Activated naive CD8-positive, alpha-beta T cell treated with anti-CD3 and anti-CD28 coated beads, Interleukin-2, amount 10 ng/mL, durations not matched to agents 7 days and 5 days (primary cell): ENCODE results near the gene GLTP. TPM values are rescaled to one million over a fixed set of nuclear protein-coding genes. Genes with fewer than 3 reads are reported as not detected.
A peak's percentile ranks its signal among the peaks of the same experiment; 100 is the strongest.
"Not testable (repeated sequence)": the region's sequence is repeated elsewhere in the genome, so short reads cannot be mapped to it uniquely, and the experiment has no call there.

Source experiments
- ATAC-seq: fragments of 150-1000 bp; cut with Tn5 transposase; one replicate; pipeline ENCODE4 v1.10.0; 2021; ENCODE audit warnings: low read depth, moderate library complexity
- POLR2A ChIA-PET: fragments of 350-600 bp; sonication (Branson Sonifier 250); formaldehyde crosslinking; loops from one replicate; lab custom pipeline; 2021; ENCODE audit warnings: antibody characterized with exemption; lab: Charles Lee
- DNase-seq: peaks from one replicate; pipeline ENCODE4 v3.0.0; 2021
- H3K27ac Mint-ChIP-seq: one replicate; pipeline ENCODE4 v1.8.0; 2022; ENCODE audit warnings: mild to moderate bottlenecking, mixed read lengths
- H3K27me3 Mint-ChIP-seq: one replicate; pipeline ENCODE4 v1.8.0; 2022; ENCODE audit warnings: mild to moderate bottlenecking, moderate library complexity, mixed read lengths
- H3K36me3 Mint-ChIP-seq: one replicate; pipeline ENCODE4 v1.8.0; 2021; ENCODE audit warnings: mild to moderate bottlenecking, mixed read lengths
- H3K4me1 Mint-ChIP-seq: one replicate; pipeline ENCODE4 v1.8.0; 2021; ENCODE audit warnings: mixed read lengths
- H3K4me3 Mint-ChIP-seq: one replicate; pipeline ENCODE4 v1.8.0; 2022; ENCODE audit warnings: mild to moderate bottlenecking, moderate library complexity, mixed read lengths
- H3K9me3 Mint-ChIP-seq: one replicate; pipeline ENCODE4 v1.8.0; 2021; ENCODE audit warnings: mixed read lengths
- total RNA-seq, 2 experiments: library from RNA; stranded (reverse); gene quantifications; one replicate each; pipeline ENCODE4 v1.2.3, GENCODE V29; 2021

Gene GLTP, protein sequence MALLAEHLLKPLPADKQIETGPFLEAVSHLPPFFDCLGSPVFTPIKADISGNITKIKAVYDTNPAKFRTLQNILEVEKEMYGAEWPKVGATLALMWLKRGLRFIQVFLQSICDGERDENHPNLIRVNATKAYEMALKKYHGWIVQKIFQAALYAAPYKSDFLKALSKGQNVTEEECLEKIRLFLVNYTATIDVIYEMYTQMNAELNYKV
- total RNA-seq = 10 to 100 TPM; 18.3 to 20.2 TPM

DNA sequence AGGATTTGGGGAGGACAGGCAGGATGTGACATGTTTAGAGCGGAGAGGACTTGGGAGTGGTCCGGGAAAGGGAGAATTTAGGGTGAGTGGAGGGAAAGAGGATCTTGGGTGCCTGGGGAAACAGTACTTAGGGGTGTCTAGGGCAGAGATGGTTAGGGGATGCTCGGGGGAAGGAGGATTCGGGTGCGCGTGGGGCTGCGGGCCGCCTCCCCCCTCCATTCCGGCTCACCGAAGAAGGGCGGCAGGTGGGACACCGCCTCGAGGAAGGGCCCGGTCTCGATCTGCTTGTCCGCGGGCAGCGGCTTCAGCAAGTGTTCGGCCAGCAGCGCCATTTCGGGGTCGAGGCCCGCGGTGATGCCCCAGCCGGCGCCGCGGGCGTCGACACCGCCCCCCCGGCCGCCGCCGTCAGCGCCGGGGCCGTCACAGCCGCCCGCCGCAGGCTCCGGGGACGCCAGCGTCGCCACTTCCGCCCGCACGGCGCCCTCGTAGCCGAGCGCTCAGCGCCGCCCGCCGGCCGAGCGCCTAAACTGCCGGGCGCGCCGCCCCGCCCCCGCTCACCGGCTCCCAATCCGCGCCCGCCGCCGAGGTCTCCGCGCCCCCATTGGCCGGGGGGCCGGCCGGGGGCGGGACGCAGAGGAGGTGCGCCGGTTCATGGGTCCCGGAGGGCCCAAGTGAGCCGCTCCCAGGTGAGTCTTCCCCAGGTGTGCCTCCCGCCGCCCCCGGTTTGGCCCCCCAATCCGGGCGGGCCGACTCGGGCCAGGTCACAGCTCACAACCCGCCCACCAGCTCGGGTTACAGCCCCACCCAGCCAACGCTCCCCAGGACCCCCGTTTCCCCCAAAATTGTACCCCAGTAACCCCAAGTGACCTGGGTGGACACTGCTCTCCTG is at the start of gene GLTP:
GLTP (minus strand) TSS at position 499 of the 889 bp plus-strand sequence; CDS start at position 332, 167 bp downstream.
- H3K27me3 Mint-ChIP-seq = peaks cover 14% of the 10 kb centered on the region
- peak within 1 kb of the TSS; percentile 90 for H3K27ac Mint-ChIP-seq
- ATAC-seq = peak; percentile 96
- peaks cover 28% of the 10 kb centered on the region for H3K4me1 Mint-ChIP-seq
- H3K36me3 Mint-ChIP-seq = no peaks in the 10 kb centered on the region
- POLR2A ChIA-PET = interaction anchor here (1.2 kb wide), 1 partner anchor 20 kb away, joined by 3 read pairs; no protein-coding TSS in a partner anchor
- H3K9me3 Mint-ChIP-seq = no peaks in the 10 kb centered on the region
- H3K4me3 Mint-ChIP-seq = peak within 1 kb of the TSS; percentile 93
- DNase-seq = peak; percentile 98

GRCh38 chr12:109929326-109929725 is 49.0 kb upstream of the GLTP start:
- not testable (repeated sequence) for H3K4me1 Mint-ChIP-seq, H3K4me3 Mint-ChIP-seq, H3K36me3 Mint-ChIP-seq, H3K27ac Mint-ChIP-seq, DNase-seq, H3K9me3 Mint-ChIP-seq, H3K27me3 Mint-ChIP-seq, ATAC-seq
- POLR2A ChIA-PET = interaction anchor here (0.6 kb wide), 1 partner anchor 517 kb away, joined by 4 read pairs; no protein-coding TSS in a partner anchor

DNA sequence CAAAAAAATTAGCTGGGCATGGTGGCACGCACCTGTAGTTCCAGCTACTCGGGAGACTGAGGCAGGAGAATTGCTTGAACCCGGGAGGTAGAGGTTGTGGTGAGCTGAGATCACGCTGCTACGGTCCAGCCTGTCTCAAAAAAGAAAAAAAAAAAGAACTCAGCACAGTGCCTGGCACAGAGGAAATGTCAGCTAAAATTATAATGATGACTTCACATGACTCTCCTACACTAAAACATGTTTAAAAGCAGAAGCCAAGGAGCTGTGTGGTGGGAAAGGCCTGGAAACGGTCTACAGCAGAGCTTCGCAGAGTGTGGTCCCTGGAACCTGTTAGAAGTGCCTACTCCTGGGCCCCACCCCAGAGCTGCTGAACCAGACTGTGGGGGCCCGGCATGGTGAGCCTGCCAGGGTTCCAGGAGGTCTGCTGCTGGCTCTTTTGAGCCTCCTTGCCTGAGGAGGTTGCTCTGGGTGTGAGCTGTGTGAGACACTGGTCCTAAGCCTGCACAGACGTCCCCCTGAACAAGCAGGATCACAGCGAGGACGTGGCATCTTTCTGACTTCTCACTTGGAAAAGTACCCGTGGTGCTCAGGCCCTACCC is 47.8 kb upstream of the GLTP start:
- H3K27ac Mint-ChIP-seq = no peak overlapping the region
- POLR2A ChIA-PET = no interaction called here
- DNase-seq = no peak

GRCh38 chr12:109927622-109928021 is 47.3 kb upstream of the GLTP start:
- H3K27ac Mint-ChIP-seq = peak overlapping the region; percentile 54
- POLR2A ChIA-PET = interaction anchor here (0.7 kb wide), 1 partner anchor 343 kb away, joined by 6 read pairs; no protein-coding TSS in a partner anchor
- no peak for DNase-seq
- no peaks in the 10 kb centered on the region for H3K27me3 Mint-ChIP-seq
- ATAC-seq = peak; percentile 65
- H3K9me3 Mint-ChIP-seq = no peaks in the 10 kb centered on the region
- peaks cover 9% of the 10 kb centered on the region for H3K36me3 Mint-ChIP-seq
- H3K4me3 Mint-ChIP-seq = no peak overlapping the region
- peaks cover 4% of the 10 kb centered on the region for H3K4me1 Mint-ChIP-seq

More for the DNA sequence above, 47.8 kb upstream of the GLTP start:
- Mint-ChIP-seq H3K36me3 (peaks cover 9% of the 10 kb centered on the region), H3K4me3 (no peak overlapping the region), H3K9me3 (no peaks in the 10 kb centered on the region), H3K27me3 (no peaks in the 10 kb centered on the region), H3K4me1 (peaks cover 4% of the 10 kb centered on the region)
- no peak for ATAC-seq

GRCh38 chr12:109926488-109927210 is 46.3 kb upstream of the GLTP start:
- no peak overlapping the region for H3K4me3 Mint-ChIP-seq
- POLR2A ChIA-PET = interaction anchor here (0.7 kb wide), 1 partner anchor 344 kb away, joined by 6 read pairs; no protein-coding TSS in a partner anchor
- no peak overlapping the region for H3K27ac Mint-ChIP-seq
- no peaks in the 10 kb centered on the region for H3K9me3 Mint-ChIP-seq
- DNase-seq = no peak
- H3K4me1 Mint-ChIP-seq = peaks cover 4% of the 10 kb centered on the region
- ATAC-seq = no peak
- H3K36me3 Mint-ChIP-seq = peaks cover 4% of the 10 kb centered on the region
- H3K27me3 Mint-ChIP-seq = no peaks in the 10 kb centered on the region

- Mint-ChIP-seq H3K4me3 (no peak overlapping the region), H3K27ac (no peak overlapping the region), H3K9me3 (no peaks in the 10 kb centered on the region), H3K4me1 (peaks cover 4% of the 10 kb centered on the region), H3K27me3 (no peaks in the 10 kb centered on the region), H3K36me3 (peaks cover 6% of the 10 kb centered on the region)
- ATAC-seq (no peak), DNase-seq (no peak)
- POLR2A ChIA-PET = no interaction called here
Observed at GRCh38 chr12:109926016-109926415, 45.7 kb upstream of the GLTP start.

- Mint-ChIP-seq H3K4me3 (no peak overlapping the region), H3K27ac (no peak overlapping the region), H3K27me3 (no peaks in the 10 kb centered on the region), H3K36me3 (peaks cover 8% of the 10 kb centered on the region), H3K9me3 (no peaks in the 10 kb centered on the region), H3K4me1 (peaks cover 4% of the 10 kb centered on the region)
- no peak for DNase-seq
- POLR2A ChIA-PET = interaction anchor here (0.6 kb wide), 1 partner anchor 73 kb away, joined by 3 read pairs; no protein-coding TSS in a partner anchor
- ATAC-seq = no peak
Observed at GRCh38 chr12:109925185-109925840, 45.0 kb upstream of the GLTP start.

GRCh38 chr12:109923481-109924245 is 43.3 kb upstream of the GLTP start:
- POLR2A ChIA-PET = no interaction called here
- Mint-ChIP-seq H3K4me3 (no peak overlapping the region), H3K9me3 (no peaks in the 10 kb centered on the region), H3K4me1 (peaks cover 4% of the 10 kb centered on the region), H3K36me3 (peaks cover 8% of the 10 kb centered on the region), H3K27me3 (no peaks in the 10 kb centered on the region), H3K27ac (no peak overlapping the region)
- DNase-seq (no peak), ATAC-seq (no peak)

DNA sequence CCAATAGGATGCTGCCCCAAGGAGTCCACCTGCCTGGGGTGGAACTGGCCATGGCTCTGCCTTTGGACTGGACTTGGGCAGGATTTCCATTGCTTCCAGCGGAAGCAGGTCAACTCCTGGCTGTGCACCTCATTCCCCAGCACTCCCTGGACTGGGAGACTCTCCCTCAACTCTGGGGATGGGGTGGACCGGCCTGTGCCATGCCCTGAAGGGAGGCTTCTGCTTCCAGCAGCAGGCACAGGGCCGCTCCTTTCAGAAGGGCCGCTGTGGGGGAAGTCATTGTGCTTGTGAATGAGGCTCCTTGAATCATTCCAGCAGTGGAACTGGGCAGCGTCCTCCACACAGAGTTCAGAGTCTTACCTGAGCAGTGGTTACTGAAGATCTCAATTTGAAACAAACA is 42.7 kb upstream of the GLTP start:
- POLR2A ChIA-PET = no interaction called here
- Mint-ChIP-seq H3K27me3 (no peaks in the 10 kb centered on the region), H3K4me1 (peaks cover 4% of the 10 kb centered on the region), H3K9me3 (no peaks in the 10 kb centered on the region), H3K4me3 (no peak overlapping the region), H3K27ac (no peak overlapping the region), H3K36me3 (peaks cover 8% of the 10 kb centered on the region)
- no peak for DNase-seq
- ATAC-seq = no peak

DNA sequence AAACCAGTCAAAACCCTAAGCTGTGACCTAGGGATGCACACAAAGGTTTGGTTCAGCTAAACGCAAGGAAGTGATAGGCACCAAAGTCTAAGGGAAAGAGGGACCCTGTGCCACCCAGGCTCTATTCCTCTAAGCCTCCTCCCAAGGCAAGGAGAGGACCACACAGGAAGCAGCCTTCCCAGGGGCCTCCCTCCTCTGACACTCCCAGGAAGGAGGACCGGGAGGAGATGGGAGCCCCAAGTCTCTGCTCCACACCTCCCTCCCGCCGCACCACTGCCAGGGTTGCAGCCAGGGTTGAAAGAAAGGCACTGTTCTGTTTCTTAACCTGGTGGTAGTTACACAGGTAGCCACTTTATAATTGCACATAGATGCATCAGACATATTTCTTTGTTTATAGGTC is 41.6 kb upstream of the GLTP start:
- Mint-ChIP-seq H3K36me3 (peaks cover 4% of the 10 kb centered on the region), H3K9me3 (no peaks in the 10 kb centered on the region), H3K4me1 (no peaks in the 10 kb centered on the region), H3K27ac (no peak overlapping the region), H3K27me3 (no peaks in the 10 kb centered on the region), H3K4me3 (no peak overlapping the region)
- DNase-seq = no peak
- ATAC-seq = no peak
- POLR2A ChIA-PET = interaction anchor here (0.9 to 1.0 kb wide), 2 partner anchors 21 to 23 kb away, joined by 3 to 4 read pairs; partner anchors contain the start of gene TCHP

DNA sequence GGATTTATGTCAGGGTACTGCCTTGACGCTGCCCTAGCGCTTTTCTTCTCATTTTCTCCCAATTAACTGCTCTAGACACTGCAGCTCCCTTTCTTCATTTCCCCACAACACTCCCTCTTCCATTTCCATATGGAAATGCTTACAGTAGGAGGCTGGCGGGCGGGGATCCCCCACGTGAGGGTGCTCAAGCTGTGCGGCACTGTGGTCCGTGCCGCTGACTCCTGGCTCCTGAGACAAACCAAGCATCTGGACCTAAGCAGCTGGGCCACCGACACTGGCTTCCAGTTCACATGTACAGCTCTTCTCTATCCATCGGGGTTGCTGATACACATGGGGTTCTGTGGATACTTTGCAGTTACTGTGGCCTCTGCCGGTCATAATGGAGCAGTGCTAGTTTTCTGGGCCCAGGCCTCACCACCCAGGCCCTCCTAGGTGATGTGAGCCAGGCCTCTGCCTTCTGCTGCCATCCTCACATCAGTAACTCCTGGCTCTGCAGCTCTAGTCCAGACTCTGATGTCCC is 40.0 kb upstream of the GLTP start:
- no peak overlapping the region for H3K27ac Mint-ChIP-seq
- no peaks in the 10 kb centered on the region for H3K9me3 Mint-ChIP-seq
- H3K27me3 Mint-ChIP-seq = no peaks in the 10 kb centered on the region
- H3K4me3 Mint-ChIP-seq = no peak overlapping the region
- H3K4me1 Mint-ChIP-seq = no peaks in the 10 kb centered on the region
- peaks cover 4% of the 10 kb centered on the region for H3K36me3 Mint-ChIP-seq
- ATAC-seq = no peak
- POLR2A ChIA-PET = interaction anchor here (1.4 kb wide), 1 partner anchor 14 kb away, joined by 3 read pairs; no protein-coding TSS in a partner anchor
- no peak for DNase-seq
